ENCODE measurements around the gene AHDC1.
A peak's percentile ranks its signal among the peaks of the same experiment; 100 is the strongest.

The AHDC1 gene

DNA sequence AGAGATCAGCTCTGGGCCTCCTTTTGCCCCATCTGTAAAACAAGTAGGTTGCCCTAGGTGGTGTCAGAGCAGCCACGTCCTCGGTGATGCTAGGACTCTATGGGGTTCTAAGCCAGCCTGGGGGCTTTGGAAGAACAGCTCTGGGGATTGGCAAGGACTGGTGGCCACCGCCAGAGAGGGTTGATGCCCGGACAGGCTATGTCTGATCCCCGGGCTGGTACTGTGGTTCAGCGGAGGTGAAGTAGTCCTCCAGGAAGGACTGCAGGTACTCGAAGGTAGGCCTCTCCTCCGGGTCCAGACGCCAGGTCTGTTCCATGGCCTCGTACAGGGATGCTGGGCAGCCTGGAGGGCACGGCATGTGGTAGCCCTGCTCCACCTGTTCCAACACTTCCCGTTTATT lies 8.8 kb upstream of the AHDC1 start:
- DNase-seq = no peak

DNA sequence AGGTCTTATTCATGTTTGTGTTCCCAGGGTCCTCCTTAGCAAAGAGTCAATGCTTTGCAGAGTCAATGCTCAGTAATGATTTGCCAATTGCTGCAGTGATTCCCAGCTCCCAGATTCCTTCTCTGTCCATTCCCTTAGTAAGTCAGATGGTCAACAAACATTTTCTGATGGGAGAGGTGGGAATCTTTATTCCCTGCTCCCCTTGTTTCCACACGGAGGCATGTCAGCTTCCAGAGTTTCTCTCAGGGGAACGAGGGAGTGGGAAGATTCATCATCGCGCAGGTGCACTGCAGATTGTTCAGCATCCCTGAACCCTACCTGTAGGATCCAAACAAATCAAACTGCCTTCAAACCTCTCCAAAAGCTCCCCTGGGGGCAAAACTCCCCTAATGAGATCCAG lies 7.5 kb upstream of the AHDC1 start:
- DNase-seq = no peak

DNA sequence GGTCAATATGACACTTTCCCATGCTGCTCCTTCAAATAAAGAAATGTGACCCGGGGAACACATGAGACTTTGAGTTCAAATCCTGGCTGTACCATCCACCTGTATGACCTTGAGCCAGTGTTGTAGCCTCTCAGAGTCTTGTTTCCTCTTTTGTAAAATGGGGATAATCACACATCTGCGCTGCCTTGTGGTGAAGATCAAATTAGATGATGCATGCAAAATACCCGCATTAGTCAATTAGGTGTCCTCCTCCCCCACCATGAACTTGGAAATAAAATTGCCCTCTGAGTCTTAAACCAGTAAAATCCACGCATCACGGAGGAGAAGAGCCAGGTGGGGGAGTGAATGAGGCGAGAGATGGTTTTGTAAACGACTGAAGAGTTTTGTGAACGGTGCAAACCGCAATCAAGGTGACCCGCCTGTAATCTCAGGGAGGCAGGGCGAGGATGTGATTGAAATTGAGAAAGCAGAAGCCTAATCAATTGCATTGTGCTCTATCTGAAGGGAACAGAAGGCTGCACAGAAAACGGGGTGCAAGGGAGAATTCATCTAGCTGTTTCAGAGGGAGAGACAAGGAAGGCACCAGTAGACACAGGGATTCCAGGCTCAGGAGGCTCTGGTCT lies 5.8 kb upstream of the AHDC1 start:
- DNase-seq = no peak

DNA sequence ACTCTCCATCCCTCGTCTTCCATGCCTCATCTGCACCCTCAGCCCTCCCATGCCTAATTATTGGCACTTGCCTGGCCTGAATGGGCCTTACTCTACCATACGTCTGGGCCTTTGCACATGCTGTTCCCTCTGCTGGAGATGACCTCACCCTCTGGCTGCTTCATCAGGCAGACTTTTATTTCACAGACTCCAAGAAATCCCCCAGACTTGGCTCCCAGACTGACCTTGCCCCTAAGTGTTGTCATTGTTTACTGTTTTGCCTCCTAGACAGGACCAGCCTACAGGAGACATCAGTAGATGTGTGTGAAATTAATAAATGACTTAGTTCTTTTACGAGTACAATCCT lies 5.2 kb upstream of the AHDC1 start:
- DNase-seq = no peak

DNA sequence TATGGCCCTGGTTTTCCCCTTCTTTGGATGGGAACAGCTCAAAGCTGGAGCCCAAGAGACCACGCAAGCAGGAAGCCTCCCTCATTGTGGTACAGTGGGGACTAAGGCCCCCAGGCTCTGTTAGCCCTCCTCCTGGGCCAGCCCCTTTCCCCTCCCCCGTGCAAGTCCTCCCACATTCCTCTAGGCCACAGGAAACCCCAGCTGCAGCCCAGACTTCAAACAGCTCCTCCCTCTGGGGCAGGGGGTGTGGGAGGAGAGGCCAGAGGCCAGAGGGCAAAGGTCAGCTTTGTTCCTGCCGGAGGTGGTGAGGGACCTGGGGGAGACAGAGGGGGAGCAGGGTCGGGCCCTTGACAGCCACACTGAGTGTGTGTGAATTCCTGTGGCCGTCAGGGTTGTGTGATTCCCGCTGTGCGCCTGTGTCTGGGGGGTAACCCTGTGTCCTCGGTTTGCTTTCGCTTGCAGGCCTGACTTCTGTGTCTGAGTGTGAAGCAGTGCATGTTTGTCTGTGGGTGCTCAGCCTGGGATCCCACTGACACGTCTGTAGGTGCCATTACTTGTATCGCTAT lies 3.4 kb upstream of the AHDC1 start:
- no peak for DNase-seq

DNA sequence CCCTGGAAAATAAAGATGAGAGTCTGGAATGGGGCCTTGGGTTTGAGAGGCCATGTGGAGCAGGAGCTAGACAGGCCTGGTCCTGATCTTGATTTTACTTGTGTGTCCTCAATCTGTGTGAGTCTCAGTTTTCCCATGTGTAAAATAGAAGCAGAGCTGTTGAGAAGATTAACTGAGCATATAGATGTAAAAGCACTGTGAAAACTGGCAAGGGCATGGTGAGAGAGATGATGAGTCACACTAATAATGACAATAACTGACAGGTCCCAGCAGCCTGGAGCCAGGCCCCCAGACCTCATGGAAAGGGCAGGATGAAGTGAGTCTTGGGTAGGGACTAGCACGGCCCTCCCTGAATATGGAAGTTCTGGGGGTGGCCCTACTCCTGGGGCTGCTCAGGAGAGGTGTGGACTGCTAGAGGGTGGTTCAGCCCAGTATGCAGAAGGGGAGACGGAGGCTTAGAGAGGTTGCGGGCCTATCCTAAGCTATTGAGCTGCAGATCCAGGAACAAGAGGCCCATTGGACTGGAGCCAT lies 2.8 kb upstream of the AHDC1 start:
- DNase-seq = no peak

DNA sequence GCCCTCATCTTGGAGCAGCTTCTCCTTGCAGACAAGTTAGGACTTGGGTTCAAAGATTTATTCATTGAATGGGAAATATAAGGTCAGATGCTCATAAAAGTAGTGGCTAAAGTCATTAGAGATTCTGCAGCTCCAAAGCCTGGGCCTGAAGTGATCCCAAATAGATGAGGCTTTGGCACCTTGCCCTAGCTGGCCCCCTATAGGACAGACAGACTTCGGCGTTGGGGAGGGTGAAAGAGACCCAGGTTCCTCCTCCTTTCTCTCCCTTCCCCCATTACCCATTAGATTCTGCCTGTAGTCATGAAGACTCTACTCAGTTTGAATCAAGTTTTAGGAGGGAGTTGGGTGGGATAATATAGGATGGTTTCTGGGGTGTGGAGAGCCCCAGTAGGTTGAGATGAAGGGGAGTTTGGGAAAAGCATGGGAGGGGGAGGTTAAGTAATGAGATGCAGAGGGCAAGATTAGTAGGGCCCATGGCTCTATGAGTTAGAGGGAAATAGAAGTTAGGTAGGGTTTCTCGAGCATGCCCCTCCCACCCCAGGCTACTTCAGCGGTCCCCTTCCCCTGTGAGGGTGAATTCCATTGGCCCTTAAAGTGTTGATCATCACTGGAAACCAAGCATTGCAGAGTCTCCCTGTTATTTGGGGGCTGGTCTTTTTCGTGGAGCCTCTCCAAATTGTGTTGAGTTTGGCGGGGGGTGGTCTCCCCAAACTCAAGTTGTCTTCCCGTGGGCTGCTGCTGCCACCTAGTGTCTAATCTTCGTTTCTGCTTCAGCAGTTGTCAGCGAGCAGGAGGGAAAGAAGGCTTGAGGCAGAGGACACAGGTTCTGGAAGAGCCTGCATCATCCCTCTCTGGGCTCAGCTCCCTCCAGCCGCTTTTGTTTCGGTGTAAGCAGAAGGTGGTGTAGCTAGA lies 2.1 kb upstream of the AHDC1 start:
- DNase-seq = peak; percentile 71 to 73

DNA sequence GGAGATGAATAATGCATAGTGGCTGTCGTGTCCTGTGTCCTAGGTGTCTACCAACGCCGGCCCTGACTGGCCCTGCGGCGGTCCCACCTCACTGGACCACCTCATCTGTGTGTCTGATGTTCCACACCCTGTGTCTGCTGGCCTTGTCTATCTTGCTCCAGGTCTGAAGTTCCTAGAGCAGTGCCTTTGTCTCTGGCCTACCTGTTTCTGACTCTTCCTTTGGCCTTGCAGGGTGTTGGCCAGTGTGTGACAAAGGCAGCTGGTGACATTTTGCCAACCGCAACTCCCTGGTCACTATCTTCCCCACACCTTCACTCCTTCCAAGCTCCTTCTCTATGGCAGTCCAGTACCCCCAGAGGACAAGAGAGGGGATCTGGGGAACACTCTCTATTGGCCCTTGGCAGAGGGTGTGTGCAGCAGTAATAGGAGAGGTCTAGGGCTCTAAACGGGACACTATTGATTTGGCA lies 1.4 kb upstream of the AHDC1 start:
- DNase-seq = no peak

DNA sequence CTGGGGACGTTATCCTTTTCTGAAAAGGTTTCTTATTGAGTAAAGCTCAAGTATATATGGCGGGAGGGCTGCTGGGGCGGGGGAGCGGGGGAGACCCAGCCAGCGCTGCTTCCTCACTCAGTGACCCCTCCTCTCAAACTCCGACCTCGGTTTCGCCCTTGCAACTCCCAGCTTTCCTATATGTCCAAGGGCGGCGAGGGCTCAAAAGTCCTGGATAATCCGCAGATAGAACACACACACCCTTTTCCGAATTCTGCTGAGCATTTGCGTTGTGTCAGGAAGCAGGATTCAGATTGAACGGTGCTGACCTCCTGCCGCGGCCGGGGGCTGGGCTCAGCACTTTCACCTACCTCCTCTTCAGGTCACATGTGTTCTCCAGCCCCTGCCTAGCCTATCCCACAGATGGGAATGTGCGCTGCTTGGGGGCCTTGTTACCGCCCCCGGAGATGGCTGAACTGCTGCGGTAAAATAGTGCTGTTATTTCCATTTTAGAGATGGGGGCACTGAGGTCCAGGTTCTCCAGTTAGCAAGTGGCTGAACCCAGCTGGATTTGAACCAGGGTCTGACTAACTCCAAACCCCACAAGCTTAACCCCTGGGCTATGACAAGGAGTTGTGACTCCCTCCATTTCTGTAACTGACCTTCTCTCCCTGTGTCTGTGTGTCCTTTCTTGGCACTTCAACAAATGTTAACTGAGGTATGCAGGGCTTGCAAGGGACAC lies 795 bp upstream of the AHDC1 start:
- no peak for DNase-seq

DNA sequence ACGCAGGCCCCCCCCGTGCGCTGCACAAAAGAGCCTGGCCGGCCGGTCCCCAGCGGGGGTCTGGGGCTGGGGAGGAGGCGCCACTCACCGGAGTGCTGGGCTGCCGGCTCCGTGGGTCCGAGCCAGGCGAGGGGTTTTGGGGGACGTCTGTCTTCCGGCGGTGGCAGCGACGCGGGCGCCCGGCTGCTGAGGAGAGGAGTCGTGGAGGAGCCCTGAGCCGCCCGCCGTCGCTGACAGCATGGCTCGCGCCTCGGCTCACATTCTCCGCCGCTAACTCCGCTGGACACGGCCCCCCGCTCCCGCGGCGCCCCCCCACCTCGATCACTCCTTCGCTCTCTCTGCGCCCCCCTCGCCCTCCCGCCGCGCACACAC lies 649 bp downstream of the AHDC1 start:
- DNase-seq = no peak

DNA sequence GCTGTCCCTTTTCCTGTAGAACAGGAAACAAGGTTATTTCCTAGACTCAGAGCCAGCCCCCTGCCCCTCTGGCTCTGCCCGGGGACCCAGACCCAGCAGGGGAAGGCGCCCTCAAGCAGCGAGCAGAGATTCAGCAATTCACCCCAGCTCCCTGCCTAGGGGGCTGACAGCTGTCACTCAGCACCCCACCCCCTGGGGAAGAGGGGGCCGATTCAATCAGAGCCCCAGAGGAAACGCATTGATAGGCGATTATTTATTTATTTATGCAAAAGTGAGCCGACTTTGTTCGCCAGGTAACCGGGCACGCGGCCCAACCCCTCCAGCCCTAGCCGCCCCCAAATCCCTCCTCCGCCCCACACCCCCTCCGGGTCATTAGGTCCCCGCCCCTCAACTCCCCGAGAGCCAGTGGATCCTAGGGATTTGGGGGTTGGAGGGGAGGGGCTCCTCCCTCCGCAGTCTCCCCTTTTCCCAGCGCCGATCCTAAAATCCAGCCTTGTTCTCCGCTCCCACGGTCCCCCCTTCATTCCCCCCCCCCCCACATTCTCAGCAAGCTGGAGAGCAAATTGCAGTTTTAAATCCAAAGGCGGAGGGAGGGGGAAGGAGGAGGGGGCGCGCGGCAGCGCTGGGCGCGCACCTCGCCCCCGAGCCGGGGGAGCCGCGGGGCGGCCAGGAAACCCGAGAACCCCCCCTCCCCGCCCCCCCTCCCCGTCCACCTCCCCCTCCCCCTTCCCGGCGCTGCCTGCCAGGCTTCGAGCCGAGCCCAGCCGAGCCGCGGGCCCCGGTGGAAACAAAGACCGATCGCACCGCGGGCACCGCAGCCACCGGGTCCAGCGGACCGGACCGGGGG lies 1.3 kb downstream of the AHDC1 start:
- peak in 1 of 2 donors; percentile 38 for DNase-seq

DNA sequence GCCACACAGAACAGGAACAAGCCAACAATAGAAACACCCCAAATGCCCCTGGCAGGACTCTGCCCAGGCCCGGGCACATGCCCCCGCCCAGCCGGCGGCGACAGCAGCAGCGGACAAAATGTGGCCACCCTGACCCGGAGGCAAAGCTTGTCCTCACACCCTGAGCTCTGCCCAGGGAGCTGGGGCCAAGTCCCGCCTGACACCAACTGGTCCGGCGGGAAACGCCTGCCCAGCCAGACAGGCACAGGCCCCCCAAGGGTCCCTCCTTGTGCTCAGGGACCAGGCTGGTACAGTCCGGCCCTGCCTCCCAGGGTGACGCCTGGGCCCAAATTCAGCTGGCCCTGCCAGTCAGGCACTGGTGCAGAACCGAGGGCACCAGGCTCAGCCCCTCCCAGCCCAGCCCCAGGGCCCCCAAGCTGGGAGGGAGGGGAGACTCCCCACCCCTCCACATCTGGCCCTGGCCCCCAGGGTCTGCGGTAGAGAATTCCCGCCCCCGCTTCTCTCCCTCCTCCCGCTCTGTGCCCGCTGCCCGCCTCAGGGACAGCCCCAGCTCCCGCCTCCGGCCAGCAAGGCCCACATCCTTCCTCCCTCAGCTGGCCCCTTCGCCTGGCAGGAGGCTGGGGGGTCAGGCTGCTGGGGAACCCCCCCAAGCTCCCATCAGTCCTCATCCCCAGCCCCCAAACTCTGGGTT lies 2.0 kb downstream of the AHDC1 start:
- no peak for DNase-seq

DNA sequence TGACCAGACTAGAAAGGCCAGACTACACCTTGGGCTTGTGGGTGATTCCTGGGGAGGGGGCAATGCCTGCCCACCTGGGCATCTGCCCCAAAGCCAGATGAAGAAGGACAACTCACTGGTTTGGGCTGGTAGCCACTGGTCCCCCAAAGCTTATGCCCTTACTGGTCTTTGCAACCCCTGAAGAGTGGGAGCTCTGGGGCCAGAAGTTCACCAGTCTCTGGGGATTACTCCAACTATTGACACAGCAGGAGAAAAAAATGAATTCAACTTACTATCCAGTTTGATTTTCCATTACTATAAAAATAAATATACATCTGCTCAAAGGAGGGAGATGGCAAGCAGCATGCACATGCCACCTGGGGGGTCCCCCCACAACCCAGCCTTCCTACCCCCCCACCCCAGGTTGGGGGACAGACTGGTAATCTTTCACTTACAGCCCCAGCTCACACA lies 2.6 kb downstream of the AHDC1 start:
- no peak for DNase-seq

DNA sequence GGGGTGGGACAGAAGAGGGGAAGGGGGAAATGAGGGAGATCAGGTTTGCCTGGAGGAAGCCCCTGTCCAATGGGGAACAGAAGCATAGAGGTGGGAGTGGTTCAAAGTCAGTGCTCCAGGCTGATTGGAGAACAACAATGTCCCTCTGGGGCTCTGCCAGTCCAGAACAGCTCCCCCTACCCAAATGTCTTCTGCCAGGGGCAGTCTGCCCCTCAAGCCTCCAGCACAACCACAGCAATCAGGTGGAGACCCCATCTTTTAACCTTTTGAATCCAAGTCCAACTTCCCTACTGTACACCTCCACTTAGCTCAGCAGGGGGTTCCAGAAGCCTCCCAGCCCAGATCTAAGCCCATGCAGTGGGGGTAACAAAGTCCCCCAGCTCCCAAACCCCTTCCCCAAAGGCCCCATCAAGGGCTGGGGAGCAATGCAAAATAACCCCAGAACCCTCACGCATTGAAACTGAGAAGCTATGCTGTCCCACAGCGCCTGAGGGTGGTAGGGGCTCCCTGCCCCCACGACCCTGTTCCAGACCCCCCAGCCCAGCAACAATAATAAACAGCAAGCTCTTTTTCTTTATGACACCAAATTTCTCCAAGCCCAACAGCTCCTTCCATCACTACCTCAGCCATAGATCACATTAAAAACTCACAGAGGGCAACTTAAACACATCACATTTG lies 3.3 kb downstream of the AHDC1 start:
- no peak for DNase-seq

DNA sequence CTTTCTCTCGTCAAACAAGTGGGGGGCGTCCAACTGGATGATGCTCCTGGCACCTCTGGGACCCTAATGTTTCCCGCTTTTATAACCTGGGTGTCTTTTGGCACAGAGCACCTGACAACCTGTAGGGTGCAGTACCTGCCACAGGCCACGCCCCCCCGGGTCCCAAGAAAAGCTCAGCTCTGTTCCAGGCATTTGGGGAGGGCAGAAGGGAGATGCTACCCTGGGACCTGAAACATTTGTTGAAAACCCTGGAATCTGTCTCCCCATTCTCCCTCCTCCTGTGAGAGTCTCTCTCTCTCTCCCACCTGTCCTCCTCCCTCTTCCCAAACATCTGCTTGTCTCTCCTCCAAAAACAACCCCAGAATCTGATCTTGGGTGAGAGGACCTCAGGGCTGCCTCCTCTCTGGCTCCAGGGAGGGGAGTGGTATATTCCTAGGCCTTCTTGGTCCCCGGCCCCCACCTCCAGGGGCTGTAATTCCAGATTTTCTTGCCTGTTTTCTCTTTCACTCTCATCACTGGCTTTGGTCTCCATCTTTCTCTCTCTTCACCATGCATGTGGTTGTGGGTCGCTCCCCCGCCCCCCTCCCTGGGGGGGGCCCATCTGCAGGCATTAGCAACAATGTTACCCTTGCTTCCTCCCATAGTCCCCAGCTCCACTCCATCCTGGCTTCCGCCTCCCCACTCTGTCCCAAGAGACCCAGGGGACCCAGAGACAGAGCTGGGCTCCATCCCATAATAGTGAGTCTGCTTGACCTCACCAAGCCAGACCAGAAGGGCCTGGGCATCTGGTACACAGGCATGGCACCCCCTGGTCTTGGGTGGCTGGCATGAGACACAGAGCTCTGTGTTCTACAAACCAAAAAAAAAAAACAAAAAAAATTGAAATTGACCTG lies 4.1 kb downstream of the AHDC1 start:
- DNase-seq = no peak

DNA sequence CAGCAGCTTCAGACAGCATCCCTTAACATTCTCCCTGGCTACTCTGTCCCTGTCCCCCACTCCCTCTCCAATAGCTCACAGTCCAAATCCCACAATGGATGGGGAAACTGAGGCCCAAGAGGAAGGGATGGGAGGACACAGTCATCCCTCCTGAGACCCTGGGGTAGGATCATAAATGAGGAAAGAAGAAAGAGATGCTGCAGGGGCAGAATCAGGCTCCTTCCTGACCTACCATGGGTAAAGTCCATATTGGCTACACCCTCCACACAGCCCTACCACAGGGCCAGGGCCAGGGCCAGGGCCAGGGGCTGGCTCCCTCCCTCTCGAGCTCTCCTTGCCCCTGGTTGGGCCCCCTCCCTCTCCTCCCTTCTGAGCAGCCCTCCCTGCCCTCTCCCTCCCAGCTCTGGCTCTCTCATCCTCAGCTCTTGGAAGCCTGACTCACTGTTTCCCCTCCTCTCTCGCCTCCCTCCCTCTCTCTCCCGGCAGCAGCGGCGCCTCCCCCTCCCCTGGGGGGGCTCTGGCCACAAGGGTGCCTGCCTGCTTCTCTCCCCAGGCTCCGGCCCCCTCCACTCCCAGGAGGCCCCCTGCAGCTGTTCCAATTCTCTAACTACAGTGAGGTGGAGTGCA lies 4.9 kb downstream of the AHDC1 start:
- DNase-seq = no peak

DNA sequence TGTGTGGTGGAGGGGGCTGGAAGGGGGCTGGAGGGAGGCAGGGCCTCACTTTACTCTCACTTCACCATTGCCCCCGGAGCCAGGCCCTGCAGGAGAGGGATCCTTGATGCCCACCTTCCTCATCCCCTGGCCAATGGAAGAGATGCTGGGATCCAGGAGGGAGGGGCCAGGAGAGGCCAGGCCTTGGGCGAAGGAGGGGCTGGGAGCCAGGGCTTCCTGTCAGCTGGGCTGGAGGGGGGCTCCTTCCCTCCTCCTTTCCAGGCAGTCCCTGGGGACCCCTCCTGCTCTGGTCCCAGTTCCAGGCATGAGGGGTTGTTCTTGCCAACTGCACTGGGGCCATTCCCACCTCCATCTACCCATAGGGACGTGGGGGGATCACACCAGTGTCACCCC lies 5.7 kb downstream of the AHDC1 start:
- no peak for DNase-seq

DNA sequence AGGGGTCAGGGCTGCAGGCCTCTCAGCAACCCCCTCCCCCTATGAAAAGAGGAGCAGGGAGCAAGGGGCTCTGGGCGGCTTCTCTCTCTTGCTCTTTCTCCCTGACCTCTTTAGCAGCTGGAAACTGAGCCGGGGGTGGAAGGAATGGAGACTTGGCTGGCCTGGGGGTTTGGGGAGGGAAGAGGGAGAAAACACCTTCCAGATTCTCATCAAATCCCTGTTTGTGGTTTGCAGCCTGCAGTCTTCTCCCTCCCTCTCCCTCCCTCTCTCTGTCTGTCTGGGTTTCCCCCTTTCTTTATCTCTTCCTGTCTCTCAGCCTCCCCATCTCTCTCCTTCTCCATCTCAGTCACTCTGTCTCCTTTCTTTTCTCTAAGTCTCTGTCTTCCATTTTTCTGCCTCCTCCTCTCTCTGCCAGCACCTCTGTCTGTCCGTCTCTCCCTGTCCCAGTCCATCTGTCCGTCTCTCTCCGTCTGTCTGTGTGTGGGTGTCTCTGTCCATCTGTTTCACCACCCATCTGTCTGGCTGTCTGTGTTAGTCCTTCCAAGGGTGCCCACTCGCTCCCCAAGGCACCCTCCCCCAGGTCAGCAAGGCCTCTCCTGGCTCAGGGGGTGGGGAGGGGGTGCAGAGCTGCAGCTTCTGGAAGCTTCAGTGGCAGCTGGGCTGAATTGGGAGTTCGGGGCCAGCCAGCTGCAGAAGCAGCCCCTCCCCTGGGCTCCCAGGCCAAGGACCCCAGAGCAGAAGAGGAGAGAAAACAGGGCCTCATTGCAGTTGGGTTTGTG lies 6.2 kb downstream of the AHDC1 start:
- no peak for DNase-seq

DNA sequence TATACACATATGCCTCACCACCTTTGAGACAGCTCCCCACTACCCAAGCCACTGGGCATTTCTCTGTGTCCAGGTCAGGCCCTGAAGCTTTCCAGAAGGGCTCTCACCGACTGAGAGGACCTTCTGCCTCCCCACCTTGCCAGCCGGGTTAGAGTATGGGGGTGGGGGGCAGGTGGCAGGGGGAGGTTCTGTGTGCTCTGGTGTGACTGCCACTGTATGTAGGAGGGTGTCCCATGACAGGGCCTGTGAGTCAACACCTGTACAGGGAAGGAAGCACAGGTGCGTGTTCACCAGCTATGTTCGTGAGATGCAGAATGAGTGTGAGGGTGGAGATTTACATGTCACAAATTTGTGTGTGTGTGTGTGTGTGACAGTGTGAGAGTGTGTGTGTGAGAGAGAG lies 7.0 kb downstream of the AHDC1 start:
- DNase-seq = no peak

Measured in CD4-positive, alpha-beta T cell treated with Interleukin-4 for 1 hour (primary cell).